Measurements from ENCODE around the gene TLE6. TPM values are rescaled to one million over a fixed set of nuclear protein-coding genes. Genes with fewer than 3 reads are reported as not detected.

TLE6 gene
- total and polyA plus RNA-seq, 2 of the 13 experiments (the other 11 are each of a cell fraction or from before 2014, with no cell fraction given) = 0.24 to 5.5 TPM

- TF ChIP-seq, protein P1, sequence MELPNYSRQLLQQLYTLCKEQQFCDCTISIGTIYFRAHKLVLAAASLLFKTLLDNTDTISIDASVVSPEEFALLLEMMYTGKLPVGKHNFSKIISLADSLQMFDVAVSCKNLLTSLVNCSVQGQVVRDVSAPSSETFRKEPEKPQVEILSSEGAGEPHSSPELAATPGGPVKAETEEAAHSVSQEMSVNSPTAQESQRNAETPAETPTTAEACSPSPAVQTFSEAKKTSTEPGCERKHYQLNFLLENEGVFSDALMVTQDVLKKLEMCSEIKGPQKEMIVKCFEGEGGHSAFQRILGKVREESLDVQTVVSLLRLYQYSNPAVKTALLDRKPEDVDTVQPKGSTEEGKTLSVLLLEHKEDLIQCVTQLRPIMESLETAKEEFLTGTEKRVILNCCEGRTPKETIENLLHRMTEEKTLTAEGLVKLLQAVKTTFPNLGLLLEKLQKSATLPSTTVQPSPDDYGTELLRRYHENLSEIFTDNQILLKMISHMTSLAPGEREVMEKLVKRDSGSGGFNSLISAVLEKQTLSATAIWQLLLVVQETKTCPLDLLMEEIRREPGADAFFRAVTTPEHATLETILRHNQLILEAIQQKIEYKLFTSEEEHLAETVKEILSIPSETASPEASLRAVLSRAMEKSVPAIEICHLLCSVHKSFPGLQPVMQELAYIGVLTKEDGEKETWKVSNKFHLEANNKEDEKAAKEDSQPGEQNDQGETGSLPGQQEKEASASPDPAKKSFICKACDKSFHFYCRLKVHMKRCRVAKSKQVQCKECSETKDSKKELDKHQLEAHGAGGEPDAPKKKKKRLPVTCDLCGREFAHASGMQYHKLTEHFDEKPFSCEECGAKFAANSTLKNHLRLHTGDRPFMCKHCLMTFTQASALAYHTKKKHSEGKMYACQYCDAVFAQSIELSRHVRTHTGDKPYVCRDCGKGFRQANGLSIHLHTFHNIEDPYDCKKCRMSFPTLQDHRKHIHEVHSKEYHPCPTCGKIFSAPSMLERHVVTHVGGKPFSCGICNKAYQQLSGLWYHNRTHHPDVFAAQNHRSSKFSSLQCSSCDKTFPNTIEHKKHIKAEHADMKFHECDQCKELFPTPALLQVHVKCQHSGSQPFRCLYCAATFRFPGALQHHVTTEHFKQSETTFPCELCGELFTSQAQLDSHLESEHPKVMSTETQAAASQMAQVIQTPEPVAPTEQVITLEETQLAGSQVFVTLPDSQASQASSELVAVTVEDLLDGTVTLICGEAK (IDR thresholded peaks at IDR 0.05) = no peak
- TF ChIP-seq, protein P1 (CRISPR knock-in tag; IDR thresholded peaks at IDR 0.05) = no peak
- no peak for TF ChIP-seq PRPF4 (IDR thresholded peaks at IDR 0.05; ENCODE audit: low read depth, low read length, poor library complexity, severe bottlenecking)
Observed at GRCh38 chr19:2988568-2988967, 11.2 kb downstream of the TLE6 start (continued).

Data from HepG2 (cell line).